RWPE1 (cell line): Measurements from ENCODE around the gene ARFGAP1.

ENCODE experiments used
- CTCF ChIA-PET: fragments of 350-600 bp; sonication (Branson Sonifier 250); formaldehyde crosslinking; extraction: SDS; loops from one replicate; lab custom pipeline; 2021; lab: Yijun Ruan, JAX
- POLR2A ChIA-PET: fragments of 400-600 bp; formaldehyde crosslinking; extraction: SDS; loops from one replicate; lab custom pipeline; 2020; ENCODE audit warnings: antibody characterized with exemption; ENCODE audit not compliant: low non-redundant PET; lab: Yijun Ruan, JAX
- DNase-seq: peaks from one replicate; pipeline ENCODE4 v3.0.0; 2012; ENCODE audit warnings: low spot score
- H3K27ac ChIP-seq: fragments of 450-650 bp; 2 replicates; pipeline ENCODE4 v1.5.1; 2017
- TF ChIP-seq, protein P1 (sequence below): fragments of 450-650 bp; conservative IDR thresholded peaks from 2 replicates; pipeline ENCODE4 v1.5.1; 2017; ENCODE audit warnings: low read depth, mild to moderate bottlenecking

The ARFGAP1 gene

DNA sequence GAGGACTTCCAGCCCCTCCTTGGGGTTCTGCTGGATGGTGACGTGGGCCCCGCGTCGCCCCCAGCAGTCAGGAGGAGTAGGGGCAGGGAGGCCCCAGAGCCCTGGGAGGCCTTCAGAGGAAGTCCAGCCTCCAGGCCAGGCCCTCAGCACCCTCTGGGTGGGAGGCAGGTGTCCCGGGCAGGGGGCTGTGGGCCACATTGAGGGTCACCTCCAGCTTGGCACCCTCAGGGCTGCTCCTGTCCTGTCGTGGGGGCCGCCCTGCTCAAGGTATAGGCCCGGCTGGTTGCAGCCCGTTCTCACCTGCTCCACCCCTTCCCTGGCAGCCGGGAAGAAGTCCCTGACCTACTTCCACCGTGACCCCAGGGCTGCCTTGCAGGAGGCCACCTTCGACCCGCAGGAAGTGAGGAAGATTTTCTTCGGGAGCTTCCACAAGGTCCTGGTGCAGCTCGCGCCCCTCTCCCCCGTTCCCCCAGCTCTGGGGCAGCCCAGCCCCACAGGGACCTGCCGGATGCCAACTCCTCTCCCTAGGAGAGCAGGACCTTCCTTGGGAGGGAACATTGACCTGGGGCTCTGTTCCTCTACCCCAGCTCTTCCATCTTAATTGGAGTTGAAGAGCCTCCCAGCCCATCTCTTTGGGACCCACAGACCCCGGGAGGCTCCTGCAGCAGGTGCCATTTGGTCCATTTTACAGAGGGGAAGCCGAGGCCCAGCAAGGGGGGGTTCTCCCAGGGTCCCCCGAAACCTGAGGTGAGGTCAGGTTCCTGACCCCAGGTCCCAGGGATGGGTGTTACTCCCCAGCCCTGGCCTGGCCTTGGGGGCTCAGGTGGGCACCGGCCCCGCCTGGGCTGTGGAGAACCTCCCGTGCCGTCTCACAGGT lies 46.8 kb downstream of the ARFGAP1 start:
- TF ChIP-seq, protein P1, sequence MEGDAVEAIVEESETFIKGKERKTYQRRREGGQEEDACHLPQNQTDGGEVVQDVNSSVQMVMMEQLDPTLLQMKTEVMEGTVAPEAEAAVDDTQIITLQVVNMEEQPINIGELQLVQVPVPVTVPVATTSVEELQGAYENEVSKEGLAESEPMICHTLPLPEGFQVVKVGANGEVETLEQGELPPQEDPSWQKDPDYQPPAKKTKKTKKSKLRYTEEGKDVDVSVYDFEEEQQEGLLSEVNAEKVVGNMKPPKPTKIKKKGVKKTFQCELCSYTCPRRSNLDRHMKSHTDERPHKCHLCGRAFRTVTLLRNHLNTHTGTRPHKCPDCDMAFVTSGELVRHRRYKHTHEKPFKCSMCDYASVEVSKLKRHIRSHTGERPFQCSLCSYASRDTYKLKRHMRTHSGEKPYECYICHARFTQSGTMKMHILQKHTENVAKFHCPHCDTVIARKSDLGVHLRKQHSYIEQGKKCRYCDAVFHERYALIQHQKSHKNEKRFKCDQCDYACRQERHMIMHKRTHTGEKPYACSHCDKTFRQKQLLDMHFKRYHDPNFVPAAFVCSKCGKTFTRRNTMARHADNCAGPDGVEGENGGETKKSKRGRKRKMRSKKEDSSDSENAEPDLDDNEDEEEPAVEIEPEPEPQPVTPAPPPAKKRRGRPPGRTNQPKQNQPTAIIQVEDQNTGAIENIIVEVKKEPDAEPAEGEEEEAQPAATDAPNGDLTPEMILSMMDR = no peak
- no peak overlapping the region for H3K27ac ChIP-seq
- ChIA-PET POLR2A (no interaction called here), CTCF (interaction anchor here (0.6 to 3.9 kb wide), 2 partner anchors 10 to 104 kb away, joined by 3 to 23 read pairs; no protein-coding TSS in a partner anchor)
- DNase-seq = no peak

DNA sequence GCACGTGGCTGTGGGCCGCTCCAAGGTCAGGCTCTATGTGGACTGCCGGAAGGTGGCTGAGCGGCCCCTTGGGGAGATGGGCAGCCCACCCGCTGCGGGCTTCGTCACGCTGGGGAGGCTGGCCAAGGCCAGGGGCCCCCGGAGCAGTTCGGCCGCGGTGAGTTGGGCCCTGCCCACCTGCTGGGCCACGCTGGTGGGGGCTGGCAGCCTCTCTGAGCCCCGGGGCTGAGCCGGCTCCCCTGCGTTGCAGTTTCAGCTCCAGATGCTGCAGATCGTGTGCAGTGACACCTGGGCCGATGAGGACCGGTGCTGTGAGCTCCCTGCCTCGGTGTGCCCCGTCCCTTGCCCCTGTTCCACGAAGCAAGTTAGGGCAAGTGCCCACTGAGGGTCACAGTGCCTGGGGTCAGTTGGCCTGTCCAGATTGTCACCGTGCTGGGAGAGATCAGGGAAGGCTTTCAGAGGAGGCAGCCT lies 47.5 kb downstream of the ARFGAP1 start:
- ChIA-PET CTCF (interaction anchor here (0.6 to 3.9 kb wide), 2 partner anchors 11 to 105 kb away, joined by 3 to 23 read pairs; no protein-coding TSS in a partner anchor), POLR2A (no interaction called here)
- DNase-seq = no peak
- TF ChIP-seq, protein P1 = no peak
- H3K27ac ChIP-seq = no peak overlapping the region

DNA sequence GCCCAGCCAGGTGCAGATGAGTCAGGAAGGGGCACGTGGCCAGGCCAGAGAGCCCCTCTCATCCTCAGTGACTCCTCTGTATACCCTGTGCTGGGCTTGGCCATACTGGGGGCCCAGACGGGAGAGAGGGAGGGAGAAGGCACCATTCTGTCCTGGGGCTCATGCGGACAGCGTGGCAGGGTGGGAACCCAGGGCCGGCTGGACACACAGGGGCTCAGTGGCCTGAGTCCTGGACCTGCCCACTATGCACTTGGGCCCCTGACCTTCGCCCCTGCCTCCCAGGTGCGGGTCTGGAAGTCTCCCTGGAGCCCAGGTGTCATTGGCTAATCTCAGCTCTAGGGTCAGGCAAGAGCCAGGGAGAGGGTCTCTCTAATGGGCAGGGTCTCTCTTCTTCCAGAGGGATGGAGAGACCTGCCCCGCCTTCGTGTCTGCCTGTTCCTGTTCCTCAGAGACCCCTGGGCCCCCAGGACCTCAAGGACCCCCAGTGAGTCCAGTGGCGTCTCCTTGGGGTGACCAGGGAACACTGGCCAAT lies 48.1 kb downstream of the ARFGAP1 start:
- H3K27ac ChIP-seq = no peak overlapping the region
- TF ChIP-seq, protein P1 = no peak
- no peak for DNase-seq
- ChIA-PET CTCF (interaction anchor here (0.5 to 0.6 kb wide), 2 partner anchors 11 to 348 kb away, joined by 3 read pairs; no protein-coding TSS in a partner anchor), POLR2A (no interaction called here)

DNA sequence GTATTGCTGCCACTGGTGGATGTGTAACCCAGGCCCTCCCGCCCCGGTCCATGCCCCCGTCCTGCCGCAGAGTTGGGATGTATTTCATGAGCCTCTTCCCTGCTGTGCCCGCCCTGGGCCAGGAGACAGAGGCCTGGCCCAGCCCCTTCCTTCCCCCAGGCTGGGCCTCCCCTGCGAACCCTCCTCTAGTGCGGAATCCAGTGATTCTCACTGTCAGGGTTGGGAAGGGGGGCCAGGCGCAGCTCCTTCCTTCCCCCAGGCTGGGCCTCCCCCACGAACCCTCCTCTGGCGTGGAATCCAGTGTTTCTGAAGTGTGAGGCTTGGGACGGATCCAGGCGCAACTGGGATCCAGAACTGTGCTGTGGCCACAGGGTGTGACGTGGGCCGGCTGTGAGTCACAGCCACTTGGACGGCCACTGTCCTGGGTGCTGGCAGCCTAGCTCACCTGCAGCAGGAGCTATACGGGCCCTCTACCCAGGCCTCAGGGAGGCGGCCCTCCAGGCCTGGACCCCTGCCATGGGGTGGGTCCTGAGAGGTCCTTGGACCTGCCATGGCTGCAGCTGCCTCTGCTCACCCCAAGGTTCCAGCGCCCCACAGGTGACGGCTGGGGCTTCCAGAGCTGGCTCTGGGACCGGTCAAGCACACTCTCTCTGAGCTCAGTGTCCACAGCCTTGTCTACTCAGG lies 48.7 kb downstream of the ARFGAP1 start:
- POLR2A ChIA-PET = interaction anchor here (0.6 kb wide), 1 partner anchor 206 kb away, joined by 3 read pairs; no protein-coding TSS in a partner anchor
- CTCF ChIA-PET = interaction anchor here (0.5 to 1.3 kb wide), 6 partner anchors 9 to 349 kb away, joined by 3 to 5 read pairs (median 3); no protein-coding TSS in a partner anchor
- no peak for DNase-seq
- TF ChIP-seq, protein P1 = no peak
- H3K27ac ChIP-seq = no peak overlapping the region

DNA sequence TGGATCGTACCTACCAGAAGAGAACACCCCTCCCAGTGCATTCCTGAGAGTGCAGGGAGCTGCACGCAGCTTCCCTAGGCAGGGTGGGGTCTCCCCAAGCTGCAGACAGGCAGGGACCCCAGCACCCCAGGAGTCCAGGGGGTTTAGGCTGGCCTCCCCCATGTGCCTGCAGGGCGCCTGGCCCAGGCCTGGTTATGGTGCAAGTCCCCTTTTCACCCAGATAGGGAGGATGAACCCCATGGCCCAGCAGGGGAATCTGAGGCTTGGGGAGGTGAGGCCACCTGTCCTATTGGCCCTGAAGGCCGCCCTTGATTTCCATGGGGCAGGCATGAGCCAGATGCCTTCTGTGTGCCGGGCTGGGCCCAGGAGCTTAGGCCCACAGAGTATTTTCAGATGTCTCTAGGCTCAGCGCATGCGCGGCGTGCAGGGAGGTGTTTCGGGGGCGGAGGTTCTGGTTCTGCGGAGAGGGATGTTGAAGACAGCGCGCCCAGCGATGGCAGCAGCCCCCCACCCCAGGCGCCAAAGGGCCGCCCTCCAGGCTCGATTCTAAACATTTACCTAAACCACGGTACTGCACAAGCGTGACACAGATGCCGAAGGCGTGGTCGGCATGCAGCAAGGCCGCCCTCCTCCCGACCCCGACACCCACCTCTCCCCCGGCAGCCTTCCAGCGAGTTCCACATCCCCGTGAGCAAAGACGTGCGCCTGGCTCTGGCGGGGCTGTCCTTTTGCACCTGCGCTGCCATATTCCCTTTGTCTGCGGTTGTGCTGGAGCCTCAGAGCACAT lies 49.7 kb downstream of the ARFGAP1 start:
- no peak for DNase-seq
- CTCF ChIA-PET = interaction anchor here (0.6 to 1.3 kb wide), 3 partner anchors 12 to 99 kb away, joined by 4 to 5 read pairs (median 4); no protein-coding TSS in a partner anchor
- POLR2A ChIA-PET = no interaction called here
- TF ChIP-seq, protein P1 = no peak
- no peak overlapping the region for H3K27ac ChIP-seq
